Dedifferentiated amniotic fluid mesenchymal stem cell (primary cell): ENCODE measurements around the gene SPINK14.

Source experiments
- DNase-seq: peaks from one replicate; pipeline ENCODE4 v3.0.0-alpha.2; 2016; ENCODE audit errors: extremely low spot score

Gene SPINK14, protein sequence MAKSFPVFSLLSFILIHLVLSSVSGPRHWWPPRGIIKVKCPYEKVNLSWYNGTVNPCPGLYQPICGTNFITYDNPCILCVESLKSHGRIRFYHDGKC

DNA sequence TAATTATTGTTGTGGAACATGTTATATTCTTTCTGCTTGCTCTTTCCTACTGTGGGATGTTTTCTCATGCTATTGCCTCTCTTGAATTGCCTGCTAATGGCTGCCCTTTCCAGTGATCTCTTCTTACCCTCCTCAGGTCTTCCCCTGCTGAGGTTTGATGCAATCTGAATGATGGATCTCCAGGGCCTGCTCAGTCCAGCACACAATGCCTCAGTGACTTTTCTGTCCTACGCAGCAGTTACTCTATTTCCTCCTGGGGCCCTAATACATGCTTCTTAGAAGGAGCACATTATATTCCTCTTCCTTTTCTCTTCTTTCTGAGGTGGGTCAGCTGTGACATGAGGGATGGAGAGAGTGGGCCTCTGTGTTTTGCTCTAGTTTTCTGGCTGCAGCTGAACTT is at the start of gene SPINK14:
TSS of gene SPINK14 (plus strand) at position 301 of the 400 bp plus-strand sequence. CDS start 1,187 bp downstream, outside the sequence.
- no peak for DNase-seq

DNA sequence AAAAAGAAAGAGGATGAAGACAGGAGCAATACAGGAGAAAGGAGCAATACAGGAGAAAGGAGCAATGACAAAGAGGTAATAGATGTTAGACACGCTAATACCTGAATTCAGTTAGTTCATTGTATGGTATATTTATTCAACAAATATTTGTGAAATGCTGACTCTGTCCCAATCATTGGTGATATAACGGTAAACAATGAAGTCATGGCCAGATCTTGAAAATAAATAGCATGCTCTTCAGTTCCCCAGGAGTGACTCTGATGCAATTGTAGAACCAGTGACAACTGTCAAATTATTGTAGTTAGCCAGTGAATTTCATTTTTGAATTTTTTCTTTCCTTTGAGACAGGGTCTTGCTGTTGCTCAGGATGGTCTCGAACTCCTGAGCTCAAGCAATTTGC is 48.0 kb upstream of the SPINK14 start:
- no peak for DNase-seq

DNA sequence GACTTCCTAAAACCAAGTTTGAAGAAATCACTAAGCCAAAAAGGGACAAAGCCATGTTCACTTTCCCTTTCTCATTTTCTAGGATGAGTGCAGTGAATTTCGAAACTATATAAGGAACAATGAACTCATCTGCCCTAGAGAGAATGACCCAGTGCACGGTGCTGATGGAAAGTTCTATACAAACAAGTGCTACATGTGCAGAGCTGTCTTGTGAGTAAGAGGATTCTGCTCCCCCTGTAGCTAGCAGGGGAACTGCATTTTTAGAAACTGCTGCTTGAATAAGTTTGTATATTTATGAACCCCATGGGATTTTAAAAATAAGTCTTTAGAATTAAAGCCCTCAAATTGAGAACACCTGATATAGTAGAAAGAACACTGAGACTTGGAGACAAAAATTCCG is 42.7 kb upstream of the SPINK14 start:
- DNase-seq, result no peak

DNA sequence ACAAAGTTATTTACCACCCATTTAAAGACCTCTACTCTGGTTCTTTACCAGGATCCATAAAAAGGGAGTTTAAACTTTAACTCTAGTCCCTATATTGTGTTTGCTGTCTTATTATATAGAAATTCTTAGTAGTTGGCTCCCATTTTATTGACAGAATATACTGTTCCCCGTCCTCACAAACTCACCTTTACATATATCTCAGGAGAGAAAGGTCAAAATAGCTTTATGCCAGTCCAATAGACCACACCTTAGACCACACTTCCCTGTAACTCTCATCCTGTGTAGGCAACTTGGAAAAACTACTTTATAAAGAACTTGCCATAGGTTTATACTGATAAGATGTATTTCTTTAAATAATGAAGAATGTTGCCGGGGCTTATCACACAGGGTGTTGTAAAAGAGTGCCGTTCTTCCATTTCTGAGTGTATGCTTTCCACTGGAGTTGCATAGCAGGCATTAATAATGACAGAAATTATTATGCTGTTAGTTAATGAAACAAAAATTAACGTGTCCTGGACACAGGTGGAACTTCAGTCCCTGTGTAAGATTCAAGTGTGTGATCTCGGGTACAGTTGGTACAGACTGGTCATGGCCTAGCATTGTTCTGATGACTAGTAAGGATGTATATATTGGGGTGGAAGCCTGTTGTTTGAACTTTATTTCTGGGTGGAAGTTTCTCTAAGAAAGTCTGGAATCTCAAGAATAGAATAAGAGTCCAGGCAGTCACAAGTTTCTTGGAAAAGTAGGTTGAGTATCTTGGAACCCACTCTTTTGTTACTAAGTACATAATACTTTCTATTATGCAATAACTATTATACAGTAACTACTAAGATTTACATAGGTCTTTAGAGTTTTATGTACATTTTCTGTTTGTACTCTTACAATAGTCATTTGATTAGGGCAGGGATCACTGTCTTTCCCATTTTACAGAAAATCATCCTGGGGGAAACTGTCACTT is 33.0 kb upstream of the SPINK14 start:
- DNase-seq, result no peak

DNA sequence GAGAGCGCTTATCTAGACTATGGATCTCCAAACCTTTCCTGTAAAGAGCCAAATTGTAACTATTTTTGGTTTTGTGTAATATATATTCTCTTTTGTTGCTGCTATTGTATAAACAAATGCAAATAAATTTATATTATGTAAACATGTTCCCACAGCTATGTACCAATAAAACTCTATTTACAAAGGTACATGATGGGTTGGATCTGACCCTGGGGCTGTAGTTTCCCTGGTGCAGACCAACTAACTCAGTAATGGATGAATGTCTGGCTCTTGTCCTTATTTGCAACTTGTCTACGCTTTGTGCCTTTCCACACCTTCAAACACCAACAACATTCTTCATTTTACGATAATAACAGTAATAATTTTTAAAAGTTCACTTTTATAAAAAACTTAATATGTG is 27.5 kb upstream of the SPINK14 start:
- DNase-seq, result no peak

DNA sequence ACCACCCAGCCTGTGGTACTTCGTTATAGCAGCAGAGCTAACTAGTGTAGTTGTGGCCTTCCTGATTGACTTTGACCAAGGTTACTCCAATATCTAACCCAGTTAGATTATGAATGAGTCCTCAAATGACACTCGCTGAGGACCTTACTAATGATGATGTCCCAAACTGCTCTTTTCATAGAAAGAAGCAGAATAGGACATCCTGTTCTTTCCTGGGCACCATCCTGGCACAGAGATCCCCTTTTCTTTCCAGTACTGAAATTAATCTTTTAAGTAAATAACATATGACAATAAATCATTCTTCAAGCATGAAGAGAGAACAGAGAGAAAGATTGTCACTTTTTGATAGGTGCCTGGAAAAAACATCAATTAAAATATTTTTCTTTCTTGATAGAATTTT is 26.7 kb upstream of the SPINK14 start:
- DNase-seq, result no peak

DNA sequence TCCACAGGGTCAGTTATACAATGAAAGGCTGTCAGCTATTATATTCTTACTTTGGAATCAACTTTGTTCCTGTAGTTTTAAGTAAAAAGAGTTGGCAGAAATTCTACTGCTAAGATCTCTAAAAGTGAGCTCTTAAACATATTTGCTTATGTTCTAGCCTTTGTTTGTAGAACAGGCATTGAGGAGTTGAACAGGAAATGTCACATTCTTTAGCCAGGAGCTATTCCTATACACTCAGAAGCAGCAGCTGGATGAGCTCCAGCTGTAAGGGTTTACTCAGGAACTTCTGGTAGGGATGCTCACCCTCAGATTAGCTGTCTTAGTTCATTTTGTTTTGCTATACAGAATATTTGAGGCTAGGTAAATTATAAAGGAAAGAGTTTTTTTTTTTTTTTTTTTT is 22.4 kb upstream of the SPINK14 start:
- no peak for DNase-seq

DNA sequence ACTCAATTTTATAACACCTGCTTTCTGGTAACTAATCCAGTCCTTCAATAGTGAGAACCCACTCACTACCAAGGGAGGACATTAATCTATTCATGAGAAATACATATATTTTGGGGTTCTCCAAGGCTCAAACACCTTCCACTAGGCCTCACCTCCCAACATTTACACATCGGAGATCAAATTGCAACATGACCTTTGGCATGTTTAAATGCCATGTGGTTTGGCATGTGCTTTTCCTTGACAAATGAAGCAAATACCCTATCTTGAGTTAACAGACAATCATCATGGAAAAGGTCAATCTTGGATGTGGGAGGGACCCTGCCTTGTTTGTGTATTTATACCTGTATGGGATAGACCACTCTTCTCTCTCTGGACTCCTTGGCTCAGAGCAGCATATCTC is 21.9 kb upstream of the SPINK14 start:
- DNase-seq, result no peak

DNA sequence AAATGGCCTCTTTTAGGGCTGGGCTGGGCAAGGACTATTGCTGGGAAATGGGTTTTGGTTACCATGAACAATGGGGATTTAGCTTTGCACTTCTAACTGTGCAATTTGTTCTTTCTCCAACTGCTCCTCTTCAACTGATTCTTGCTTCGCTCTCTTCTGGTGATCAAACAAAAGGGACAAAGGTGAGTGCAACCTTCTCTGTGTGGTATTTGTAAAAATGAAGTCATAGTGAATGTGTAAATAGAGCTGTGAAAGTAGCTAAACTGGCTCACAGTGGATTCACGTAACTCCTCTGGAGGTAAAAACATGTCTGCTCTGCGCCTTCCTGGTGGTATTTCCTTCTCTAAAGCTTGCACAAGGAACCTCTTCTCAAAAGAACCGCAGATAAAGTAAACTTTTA is 20.9 kb upstream of the SPINK14 start:
- DNase-seq, result no peak

DNA sequence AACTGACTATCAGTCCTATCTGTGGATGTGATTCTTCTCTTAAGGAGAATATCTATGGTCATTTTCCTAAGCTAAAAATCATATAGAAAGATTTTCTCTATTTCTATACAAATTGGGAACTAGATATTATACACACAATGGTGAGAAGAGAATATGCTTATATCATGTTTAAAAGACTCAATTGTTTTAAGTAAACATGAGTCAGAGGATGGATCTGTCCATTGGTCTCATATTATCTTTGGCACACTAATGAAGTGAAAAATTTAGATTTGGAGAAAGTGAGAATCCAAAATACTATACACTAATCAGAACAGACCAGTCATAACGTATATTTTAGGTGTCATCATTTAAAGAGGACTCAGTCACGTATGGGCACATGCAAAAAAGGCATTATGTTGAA is 16.5 kb upstream of the SPINK14 start:
- DNase-seq, result no peak

DNA sequence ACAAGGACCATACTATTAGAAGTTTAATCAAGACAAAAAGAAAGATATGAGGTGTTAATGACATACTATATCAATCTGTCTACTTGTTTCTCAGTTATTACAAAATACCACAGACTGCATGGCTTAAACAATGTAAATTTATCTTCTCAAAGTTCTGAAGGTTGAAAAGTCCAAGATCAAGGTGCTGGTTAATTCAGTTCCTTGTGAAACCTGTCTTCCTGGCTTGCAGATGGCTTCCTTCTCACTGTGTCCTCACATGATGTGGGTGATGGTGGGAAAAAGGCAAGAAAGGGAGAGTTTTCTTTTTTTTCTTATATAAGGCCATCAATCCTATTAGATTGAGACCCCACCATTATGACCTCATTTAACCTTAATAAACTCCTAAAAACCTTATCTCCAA is 15.6 kb upstream of the SPINK14 start:
- DNase-seq, result no peak

DNA sequence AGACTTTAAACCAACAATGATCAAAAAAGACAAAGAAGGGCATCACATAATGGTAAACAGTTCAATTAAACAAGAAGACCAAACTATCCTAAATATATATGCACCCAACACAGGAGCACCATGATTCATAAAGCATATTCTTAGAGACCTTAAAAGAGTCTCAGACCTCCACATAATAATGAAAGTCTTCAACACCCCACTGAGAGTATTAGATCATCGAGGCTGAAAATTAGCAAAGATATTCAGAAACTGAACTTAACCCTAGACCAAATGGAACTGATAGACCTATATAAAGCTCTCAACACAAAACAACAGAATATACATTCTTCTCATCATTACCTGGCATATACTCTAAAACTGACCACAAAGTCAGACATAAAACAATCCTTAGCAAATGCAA is 11.7 kb upstream of the SPINK14 start:
- DNase-seq, result no peak

DNA sequence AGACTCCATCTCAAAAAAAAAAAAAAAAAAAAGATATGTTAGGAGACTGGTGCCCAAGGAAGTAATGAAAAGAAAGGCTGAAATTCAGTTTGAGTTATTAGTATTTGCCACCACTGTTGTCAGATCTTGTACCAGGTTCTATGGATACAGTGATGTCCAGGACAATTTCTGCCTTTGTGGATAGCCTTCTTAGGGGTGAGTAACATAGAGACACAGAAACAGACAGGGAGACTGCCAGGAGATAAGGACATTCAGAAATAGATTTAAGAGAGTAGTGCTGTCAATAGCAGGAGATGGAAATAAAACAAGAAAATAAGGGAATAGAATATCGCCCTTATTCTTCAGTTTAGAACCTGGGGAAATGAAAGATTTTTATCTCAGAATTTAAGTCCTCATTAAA is 6.3 kb upstream of the SPINK14 start:
- DNase-seq, result no peak

DNA sequence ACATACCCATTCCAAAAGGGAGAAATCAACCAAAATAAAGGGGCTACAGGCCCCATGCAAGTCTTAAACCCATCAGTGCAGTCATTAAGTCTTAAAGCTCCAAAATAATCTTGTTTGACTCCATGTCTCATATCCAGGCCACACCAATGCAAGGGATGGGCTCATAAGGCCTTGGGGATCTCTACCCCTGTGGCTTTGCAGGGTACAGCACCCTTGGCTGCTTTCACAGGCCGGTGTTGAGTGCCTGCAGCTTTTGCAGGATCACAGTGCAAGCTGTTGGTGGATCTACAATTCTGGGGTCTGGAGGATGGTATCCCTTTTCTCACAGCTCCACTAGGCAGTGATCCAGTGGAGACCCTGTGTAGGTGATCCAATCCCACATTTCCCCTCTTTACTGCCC is 5.0 kb upstream of the SPINK14 start:
- no peak for DNase-seq

DNA sequence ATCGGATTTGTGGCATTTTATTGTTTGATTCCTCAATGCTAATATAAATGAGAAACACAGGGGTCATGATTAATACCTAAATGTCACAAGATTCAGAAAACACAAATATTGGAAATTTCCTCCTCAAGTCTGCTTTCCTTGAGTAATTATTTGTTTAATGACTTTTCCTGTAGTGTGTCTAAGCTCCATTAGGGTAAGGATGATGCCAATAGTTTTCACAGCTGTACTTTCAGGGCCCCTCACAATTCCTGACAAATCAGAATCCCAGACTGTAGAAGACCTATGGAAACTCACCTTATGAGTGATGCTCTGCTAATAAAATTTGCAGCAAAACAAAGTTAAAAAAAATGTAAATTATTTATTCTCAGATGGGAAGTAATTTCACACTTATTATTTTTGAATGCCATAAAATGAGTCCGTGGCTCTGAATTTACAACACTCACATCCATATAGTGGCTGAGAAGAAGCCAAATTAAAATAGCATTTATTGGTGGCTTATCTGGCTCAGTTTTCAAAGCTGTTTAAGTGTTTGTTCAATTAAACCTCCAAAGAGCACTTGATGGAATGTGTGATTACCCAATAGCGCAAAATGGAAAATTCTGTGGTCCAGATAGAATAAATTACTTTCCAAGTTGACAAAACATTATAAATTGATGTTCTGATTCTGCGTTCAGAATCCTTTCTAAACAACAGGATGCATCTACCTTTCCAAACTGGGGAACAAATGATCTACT is 1.6 kb upstream of the SPINK14 start:
- no peak for DNase-seq

DNA sequence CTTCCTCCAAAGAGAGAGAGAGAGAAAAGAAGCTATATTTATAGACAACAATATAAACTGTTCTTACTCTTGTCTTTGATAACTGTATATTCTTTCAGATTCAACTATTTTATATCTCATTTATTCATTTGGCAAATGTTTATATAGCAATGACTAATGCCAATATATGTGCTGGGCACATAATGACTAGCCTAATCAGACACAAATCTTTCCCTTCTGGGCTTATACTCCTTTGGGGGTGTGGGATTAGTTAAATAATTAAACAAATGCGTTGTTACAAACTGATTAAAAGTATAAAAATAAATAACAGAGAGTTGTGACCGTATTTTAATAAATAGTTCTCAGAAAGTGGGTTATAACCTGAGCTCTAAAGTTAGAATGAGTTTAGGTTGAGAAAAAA is 4.0 kb downstream of the SPINK14 start:
- DNase-seq, result no peak

DNA sequence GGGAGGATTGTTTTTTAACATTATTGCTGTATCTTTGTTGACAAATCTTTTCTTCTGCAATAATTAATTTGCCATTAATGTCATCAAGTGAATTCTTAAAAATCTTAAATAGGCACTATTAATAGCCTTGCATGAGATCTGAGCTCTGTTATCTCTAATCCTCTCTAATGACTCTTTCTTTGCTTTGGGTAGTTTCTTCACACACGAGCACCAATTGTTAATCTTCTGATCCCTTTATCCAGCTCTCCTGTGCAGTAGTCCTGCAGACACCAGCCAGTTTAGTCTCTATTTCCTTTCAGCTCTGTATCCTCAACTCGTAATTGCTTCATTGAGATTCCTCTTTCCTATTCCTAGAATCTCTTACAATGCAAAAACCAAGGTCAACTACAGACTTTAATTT is 8.1 kb downstream of the SPINK14 start:
- no peak for DNase-seq

DNA sequence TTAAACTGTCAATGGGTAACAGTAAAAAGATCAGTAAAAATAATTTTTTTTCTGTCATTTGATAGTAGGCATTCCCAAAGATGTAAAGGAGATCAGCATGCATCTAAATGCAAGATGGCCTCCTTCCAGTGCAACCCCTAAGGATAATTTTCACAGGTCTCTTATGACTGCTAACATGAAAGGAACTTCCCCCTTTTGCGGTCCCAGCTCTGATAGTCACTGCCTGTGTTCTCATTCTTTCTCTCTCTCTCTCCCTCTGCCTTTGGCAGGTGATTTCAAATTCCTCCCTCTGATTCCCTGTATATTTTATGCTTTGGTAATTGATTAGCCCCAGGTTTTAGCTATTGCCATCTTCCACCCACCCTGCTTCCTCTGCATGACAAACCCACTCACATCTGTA is 8.9 kb downstream of the SPINK14 start:
- DNase-seq, result no peak

DNA sequence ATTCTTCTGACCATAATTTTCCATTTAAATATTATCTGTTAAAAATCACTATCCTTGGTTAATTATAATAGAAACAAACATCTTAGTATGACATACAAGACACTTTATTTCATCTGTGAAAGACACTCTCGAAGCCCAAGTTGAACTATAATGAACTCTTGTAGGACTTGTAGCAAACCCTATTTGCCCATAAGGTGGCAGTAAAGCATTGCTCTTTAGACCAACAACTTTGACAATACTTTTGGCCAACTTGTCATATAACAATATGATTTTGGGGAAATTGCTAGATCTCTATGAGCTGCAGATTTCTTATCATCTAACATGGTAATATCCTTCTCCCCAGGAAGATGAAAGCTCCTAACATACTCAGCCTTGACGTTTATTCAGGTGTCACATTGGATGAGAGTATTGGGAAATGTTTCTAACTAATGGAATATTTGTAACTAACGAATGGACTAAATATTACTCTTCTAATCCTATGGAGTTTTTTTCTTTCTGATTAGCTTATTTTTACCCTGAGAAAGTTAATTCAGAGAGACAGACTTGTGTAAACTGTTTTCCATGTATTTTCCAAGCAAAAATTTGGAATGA is 11.0 kb downstream of the SPINK14 start:
- peak; percentile 73 for DNase-seq

DNA sequence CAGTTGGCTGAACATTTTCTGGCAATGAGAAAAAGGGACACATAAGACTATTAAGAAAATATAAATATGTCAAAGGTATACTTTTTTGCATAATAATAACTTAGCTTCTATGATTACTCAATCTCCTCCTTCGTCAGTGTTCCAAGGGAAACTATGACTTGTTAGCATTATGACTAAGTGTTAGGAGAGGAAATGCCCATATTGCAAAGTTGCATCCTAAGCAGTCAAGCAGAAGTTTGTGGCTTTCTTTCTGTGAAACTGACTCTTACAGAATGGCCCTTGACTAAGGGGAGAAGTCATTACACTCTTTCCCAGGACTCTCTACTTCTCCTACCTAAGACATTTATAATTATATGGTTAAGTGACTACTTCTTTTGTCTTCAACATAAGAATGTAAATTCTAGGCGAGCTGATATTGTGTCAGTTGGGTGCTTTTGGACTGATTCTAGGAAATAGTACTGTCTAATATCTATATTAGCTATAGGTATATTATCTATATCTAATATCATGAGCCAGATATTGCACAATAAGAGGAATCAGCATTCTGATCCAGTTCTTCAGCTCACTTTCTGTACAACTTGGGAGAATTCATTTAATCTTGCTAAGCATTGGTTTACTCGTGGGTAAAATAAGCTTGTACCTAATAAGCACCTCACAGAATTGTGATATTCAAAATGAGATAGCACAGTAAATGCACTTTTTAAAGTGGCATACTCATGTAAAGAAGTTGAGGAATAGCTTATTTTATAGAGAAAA is 18.1 kb downstream of the SPINK14 start:
- no peak for DNase-seq

DNA sequence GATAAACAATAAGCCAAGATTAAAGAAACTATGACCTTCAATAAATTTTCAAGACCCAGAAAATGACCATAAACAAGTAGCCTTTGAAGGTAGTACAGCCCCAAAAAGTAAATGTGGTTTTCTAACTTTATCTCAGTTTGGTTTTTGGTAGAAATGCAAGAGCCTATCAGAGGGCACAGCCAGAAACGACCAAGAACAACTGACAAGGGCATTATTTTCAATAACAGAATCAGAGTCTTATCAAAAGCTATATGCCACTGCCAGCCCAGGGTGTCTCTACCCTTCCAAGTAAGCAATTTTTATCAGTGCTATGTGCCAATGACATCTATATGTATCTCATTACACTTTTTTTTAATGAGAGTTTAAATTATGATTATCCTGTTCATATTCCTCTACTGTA is 22.7 kb downstream of the SPINK14 start:
- no peak for DNase-seq

DNA sequence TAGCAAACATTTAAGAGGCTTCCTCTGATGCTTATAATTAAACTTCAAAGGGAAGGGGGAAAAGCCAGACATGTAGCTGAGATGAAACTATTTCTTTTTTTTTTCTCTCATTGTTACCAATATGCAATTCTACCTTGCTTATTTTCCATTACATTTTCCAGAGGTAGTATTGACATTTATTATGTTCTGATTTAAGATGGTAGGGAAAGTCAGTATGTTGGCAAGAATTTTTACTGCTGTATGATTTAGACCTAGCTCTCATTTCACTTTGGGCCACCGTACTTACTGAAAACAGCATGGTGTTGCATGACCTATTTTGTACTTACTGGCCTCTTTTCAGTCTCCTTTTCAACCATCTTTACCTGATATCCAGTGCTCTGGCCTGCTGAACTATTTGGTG is 24.9 kb downstream of the SPINK14 start:
- no peak for DNase-seq
